ENCODE measurements around the gene JMJD8. TPM values are rescaled to one million over a fixed set of nuclear protein-coding genes. Genes with fewer than 3 reads are reported as not detected.

Gene JMJD8
- total and polyA plus RNA-seq, 10 of the 15 experiments (the other 5 are each of a cell fraction or from before 2014, with no cell fraction given) = 1.00 to 50.4 (median 30.7) TPM

DNA sequence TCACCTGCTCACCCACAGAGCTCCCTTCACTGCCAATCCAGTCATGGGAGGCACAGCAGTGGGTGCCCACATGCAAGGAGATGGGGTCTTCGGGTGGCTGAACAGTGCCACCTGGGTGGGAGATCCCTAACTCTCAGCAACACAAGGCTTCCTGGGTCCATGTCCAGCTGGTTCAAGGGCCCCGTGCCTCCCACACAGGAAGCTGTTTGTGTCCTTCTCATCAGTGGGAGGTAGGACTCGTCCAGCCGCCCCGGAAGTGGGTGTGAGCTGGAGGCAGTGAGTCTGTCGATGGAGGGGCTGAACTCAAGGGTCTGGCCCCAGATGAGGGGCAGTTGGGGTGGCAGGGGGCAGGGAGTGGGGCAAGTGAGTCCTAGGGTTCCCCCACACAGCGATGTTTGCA is 19.9 kb upstream of the JMJD8 start:
- DNase-seq (ENCODE audit: low read depth, low spot score) = no peak
- Histone ChIP-seq H3K27ac (ENCODE audit: control insufficient read depth, insufficient read depth) (no peak overlapping the region), H3K4me3 (no peak overlapping the region), H3K36me3 (ENCODE audit: control insufficient read depth in 2 of 2, insufficient read depth in 2 of 2, low read length in 1 of 2) (no peaks in the 10 kb centered on the region), H3K27me3 (replicated peaks in 1 of 2; ENCODE audit: control insufficient read depth in 2 of 2, insufficient read depth in 2 of 2, low read length in 1 of 2) (peaks cover 0 to 11% of the 10 kb centered on the region in 2 experiments; a peak in 2 of 4 replicates), H3K4me1 (ENCODE audit: control insufficient read depth, insufficient read depth, low read length) (no peaks in the 10 kb centered on the region), H3K4me2 (ENCODE audit: control insufficient read depth, insufficient read depth) (no peak overlapping the region), H3K9ac (ENCODE audit: control insufficient read depth, insufficient read depth, low read length) (no peak overlapping the region), H3K9me3 (replicated peaks; ENCODE audit: control insufficient read depth, insufficient read depth, low read length) (no peaks in the 10 kb centered on the region), H3K79me2 (ENCODE audit: control insufficient read depth, insufficient read depth, low read length) (no peaks in the 10 kb centered on the region), H2AFZ (ENCODE audit: control insufficient read depth, low read depth, low read length) (no peak overlapping the region), H4K20me1 (ENCODE audit: control insufficient read depth, insufficient read depth) (no peaks in the 10 kb centered on the region)
- ChIA-PET SMC1A (ENCODE audit: uncharacterized antibody, unreplicated experiment) (interaction anchor here (0.6 kb wide), 1 partner anchor 81 kb away, joined by 3 read pairs; no protein-coding TSS in a partner anchor), CTCF (no interaction called here), POLR2A (no interaction called here), RAD21 (ENCODE audit: unreplicated experiment) (no interaction called here)
- no peak for FAIRE-seq
- TF ChIP-seq, protein P1, sequence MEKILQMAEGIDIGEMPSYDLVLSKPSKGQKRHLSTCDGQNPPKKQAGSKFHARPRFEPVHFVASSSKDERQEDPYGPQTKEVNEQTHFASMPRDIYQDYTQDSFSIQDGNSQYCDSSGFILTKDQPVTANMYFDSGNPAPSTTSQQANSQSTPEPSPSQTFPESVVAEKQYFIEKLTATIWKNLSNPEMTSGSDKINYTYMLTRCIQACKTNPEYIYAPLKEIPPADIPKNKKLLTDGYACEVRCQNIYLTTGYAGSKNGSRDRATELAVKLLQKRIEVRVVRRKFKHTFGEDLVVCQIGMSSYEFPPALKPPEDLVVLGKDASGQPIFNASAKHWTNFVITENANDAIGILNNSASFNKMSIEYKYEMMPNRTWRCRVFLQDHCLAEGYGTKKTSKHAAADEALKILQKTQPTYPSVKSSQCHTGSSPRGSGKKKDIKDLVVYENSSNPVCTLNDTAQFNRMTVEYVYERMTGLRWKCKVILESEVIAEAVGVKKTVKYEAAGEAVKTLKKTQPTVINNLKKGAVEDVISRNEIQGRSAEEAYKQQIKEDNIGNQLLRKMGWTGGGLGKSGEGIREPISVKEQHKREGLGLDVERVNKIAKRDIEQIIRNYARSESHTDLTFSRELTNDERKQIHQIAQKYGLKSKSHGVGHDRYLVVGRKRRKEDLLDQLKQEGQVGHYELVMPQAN (conservative IDR thresholded peaks at IDR 0.05) = no peak
- TF ChIP-seq EED (IDR thresholded peaks at IDR 0.05; ENCODE audit: low read depth) = no peak
- TF ChIP-seq, protein P2, sequence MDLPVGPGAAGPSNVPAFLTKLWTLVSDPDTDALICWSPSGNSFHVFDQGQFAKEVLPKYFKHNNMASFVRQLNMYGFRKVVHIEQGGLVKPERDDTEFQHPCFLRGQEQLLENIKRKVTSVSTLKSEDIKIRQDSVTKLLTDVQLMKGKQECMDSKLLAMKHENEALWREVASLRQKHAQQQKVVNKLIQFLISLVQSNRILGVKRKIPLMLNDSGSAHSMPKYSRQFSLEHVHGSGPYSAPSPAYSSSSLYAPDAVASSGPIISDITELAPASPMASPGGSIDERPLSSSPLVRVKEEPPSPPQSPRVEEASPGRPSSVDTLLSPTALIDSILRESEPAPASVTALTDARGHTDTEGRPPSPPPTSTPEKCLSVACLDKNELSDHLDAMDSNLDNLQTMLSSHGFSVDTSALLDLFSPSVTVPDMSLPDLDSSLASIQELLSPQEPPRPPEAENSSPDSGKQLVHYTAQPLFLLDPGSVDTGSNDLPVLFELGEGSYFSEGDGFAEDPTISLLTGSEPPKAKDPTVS (IDR thresholded peaks at IDR 0.05; ENCODE audit: low read depth, low read length) = no peak
- TF ChIP-seq, protein P3, sequence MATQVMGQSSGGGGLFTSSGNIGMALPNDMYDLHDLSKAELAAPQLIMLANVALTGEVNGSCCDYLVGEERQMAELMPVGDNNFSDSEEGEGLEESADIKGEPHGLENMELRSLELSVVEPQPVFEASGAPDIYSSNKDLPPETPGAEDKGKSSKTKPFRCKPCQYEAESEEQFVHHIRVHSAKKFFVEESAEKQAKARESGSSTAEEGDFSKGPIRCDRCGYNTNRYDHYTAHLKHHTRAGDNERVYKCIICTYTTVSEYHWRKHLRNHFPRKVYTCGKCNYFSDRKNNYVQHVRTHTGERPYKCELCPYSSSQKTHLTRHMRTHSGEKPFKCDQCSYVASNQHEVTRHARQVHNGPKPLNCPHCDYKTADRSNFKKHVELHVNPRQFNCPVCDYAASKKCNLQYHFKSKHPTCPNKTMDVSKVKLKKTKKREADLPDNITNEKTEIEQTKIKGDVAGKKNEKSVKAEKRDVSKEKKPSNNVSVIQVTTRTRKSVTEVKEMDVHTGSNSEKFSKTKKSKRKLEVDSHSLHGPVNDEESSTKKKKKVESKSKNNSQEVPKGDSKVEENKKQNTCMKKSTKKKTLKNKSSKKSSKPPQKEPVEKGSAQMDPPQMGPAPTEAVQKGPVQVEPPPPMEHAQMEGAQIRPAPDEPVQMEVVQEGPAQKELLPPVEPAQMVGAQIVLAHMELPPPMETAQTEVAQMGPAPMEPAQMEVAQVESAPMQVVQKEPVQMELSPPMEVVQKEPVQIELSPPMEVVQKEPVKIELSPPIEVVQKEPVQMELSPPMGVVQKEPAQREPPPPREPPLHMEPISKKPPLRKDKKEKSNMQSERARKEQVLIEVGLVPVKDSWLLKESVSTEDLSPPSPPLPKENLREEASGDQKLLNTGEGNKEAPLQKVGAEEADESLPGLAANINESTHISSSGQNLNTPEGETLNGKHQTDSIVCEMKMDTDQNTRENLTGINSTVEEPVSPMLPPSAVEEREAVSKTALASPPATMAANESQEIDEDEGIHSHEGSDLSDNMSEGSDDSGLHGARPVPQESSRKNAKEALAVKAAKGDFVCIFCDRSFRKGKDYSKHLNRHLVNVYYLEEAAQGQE (IDR thresholded peaks at IDR 0.05; ENCODE audit: low read depth, low read length) = no peak
- TF ChIP-seq, protein P4, sequence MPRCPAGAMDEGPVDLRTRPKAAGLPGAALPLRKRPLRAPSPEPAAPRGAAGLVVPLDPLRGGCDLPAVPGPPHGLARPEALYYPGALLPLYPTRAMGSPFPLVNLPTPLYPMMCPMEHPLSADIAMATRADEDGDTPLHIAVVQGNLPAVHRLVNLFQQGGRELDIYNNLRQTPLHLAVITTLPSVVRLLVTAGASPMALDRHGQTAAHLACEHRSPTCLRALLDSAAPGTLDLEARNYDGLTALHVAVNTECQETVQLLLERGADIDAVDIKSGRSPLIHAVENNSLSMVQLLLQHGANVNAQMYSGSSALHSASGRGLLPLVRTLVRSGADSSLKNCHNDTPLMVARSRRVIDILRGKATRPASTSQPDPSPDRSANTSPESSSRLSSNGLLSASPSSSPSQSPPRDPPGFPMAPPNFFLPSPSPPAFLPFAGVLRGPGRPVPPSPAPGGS (IDR thresholded peaks at IDR 0.05; ENCODE audit: borderline replicate concordance, insufficient read depth, low read depth, low read length, poor library complexity, severe bottlenecking) = no peak
- TF ChIP-seq RFX5 (IDR thresholded peaks at IDR 0.05; ENCODE audit: low read depth, low read length) = no peak
- no peak for ATAC-seq
- 17% methylated on average over 7 of the region's 7 CpGs for WGBS (ENCODE audit: insufficient coverage, insufficient replicate concordance, low lambda C conversion rate, missing lambda C conversion rate)
- in situ Hi-C loops (cut with MboI) = no loop called here
- intact Hi-C loops (cut with micrococcal nuclease; ENCODE audit: unreplicated experiment) = no loop called here
- BruUV-seq (replicated peaks) = no TSS peak
